T-helper 1 cell treated with Interleukin-12 subunit alpha and Interleukin-12 subunit beta and Interleukin-4 antibody, amounts not matched to agents 30 μg/mL and 1 μg/mL, for 36 hours (primary cell): ENCODE results near the gene CXXC1.
"Not testable (repeated sequence)": the region's sequence is repeated elsewhere in the genome, so short reads cannot be mapped to it uniquely, and the experiment has no call there.

ENCODE experiments used
- H3K27ac Mint-ChIP-seq: one replicate; pipeline ENCODE4 v1.8.0; 2021; ENCODE audit warnings: mild to moderate bottlenecking, mixed read lengths
- H3K27me3 Mint-ChIP-seq: one replicate; pipeline ENCODE4 v1.8.0; 2021; ENCODE audit warnings: low read depth, mixed read lengths
- H3K36me3 Mint-ChIP-seq: one replicate; pipeline ENCODE4 v1.8.0; 2021; ENCODE audit warnings: low read depth, mixed read lengths
- H3K4me1 Mint-ChIP-seq: one replicate; pipeline ENCODE4 v1.8.0; 2021; ENCODE audit warnings: low read depth, mixed read lengths
- H3K4me3 Mint-ChIP-seq: one replicate; pipeline ENCODE4 v1.8.0; 2021; ENCODE audit warnings: mild to moderate bottlenecking, moderate library complexity, mixed read lengths
- H3K9me3 Mint-ChIP-seq: one replicate; pipeline ENCODE4 v1.8.0; 2021; ENCODE audit warnings: mixed read lengths

Gene CXXC1

DNA sequence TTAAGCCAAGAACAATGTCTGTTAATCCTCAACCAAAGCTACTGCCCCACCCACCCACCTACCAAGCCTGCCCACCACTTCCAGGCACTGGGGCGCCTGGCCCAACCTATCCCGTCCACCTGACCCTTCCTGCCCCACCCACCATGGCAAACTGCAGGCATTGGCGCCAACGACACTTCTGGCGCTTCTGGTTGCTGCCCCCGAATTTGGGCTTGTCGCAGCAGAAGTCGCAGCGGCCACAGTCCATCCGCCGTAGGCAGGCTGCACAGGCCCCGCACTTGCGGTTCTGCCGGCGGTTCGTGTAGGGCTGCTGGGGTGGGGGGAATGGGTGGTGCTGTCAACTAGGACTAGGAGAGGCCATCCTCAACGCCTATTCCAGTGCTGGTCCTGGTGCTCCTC, 13.4 kb downstream of the CXXC1 start:
- Mint-ChIP-seq H3K36me3 (peaks cover 66% of the 10 kb centered on the region), H3K27me3 (no peaks in the 10 kb centered on the region), H3K4me1 (peaks cover 4% of the 10 kb centered on the region), H3K27ac (no peak overlapping the region), H3K4me3 (no peak overlapping the region), H3K9me3 (no peaks in the 10 kb centered on the region)

- H3K4me3 Mint-ChIP-seq = no peak overlapping the region
- no peaks in the 10 kb centered on the region for H3K9me3 Mint-ChIP-seq
- peaks cover 66% of the 10 kb centered on the region for H3K36me3 Mint-ChIP-seq
- H3K4me1 Mint-ChIP-seq = peaks cover 2% of the 10 kb centered on the region
- H3K27me3 Mint-ChIP-seq = no peaks in the 10 kb centered on the region
- no peak overlapping the region for H3K27ac Mint-ChIP-seq
Observed at GRCh38 chr18:50273203-50274043, 14.1 kb downstream of the CXXC1 start.

DNA sequence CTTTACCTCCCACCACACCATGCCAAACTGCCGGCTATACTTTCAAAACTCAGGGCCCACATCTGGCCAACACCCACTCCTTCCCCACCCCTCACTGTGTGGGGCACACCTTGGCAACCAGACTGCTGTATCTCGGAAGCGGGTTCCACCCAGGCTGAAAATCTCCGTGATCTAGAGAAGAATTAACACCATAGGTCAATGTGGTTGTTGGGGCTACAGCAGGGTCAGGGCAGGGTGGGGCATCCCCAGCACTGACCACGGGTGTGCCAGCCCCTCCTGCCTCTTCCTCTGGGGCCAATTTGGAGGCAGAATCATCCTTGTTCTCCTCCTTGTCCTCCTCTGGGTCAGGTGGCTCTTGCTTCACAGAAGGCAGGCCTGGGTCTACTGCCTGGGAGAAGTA, 14.9 kb downstream of the CXXC1 start:
- peaks cover 4% of the 10 kb centered on the region for H3K4me1 Mint-ChIP-seq
- H3K9me3 Mint-ChIP-seq = no peaks in the 10 kb centered on the region
- H3K4me3 Mint-ChIP-seq = no peak overlapping the region
- H3K27ac Mint-ChIP-seq = no peak overlapping the region
- no peaks in the 10 kb centered on the region for H3K27me3 Mint-ChIP-seq
- H3K36me3 Mint-ChIP-seq = peaks cover 64% of the 10 kb centered on the region

- Mint-ChIP-seq H3K9me3 (no peaks in the 10 kb centered on the region), H3K4me3 (peak overlapping the region; percentile 70), H3K27ac (no peak overlapping the region), H3K4me1 (peaks cover 13% of the 10 kb centered on the region), H3K27me3 (no peaks in the 10 kb centered on the region), H3K36me3 (peaks cover 31% of the 10 kb centered on the region)
Observed at GRCh38 chr18:50268022-50268747, 19.3 kb downstream of the CXXC1 start.

DNA sequence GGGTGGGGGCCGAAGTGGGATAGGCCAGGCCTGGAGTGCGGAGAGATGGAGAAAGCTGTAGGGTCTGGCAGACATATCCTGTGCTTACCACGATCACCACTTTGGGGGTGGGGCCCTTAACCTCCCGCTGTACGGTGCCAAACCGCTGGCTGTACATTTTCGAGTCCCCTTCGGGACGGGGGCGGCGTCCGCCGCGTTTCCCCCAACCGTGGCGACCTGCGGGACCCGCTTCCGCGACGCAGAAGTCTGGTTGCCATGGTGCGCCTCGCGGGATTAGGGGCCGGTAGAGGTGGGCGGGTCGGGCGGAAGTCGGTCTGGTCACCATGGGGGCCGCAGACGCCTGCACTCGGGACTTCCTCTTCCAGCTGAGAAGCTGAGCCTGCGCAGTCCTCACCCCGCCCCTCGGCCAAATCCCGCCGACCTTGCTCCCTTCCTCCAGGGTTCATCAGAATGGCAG, 21.2 kb downstream of the CXXC1 start, which contains the start of gene CFAP53:
TSS of gene CFAP53 (minus strand) at position 248 of the 457 bp plus-strand sequence. CDS start at position 157, 91 bp downstream.
- Mint-ChIP-seq H3K4me1 (peaks cover 13% of the 10 kb centered on the region), H3K27me3 (peaks cover 3% of the 10 kb centered on the region), H3K36me3 (peaks cover 17% of the 10 kb centered on the region), H3K9me3 (no peaks in the 10 kb centered on the region), H3K4me3 (peak within 1 kb of the TSS; percentile 86), H3K27ac (peak within 1 kb of the TSS; percentile 49)

DNA sequence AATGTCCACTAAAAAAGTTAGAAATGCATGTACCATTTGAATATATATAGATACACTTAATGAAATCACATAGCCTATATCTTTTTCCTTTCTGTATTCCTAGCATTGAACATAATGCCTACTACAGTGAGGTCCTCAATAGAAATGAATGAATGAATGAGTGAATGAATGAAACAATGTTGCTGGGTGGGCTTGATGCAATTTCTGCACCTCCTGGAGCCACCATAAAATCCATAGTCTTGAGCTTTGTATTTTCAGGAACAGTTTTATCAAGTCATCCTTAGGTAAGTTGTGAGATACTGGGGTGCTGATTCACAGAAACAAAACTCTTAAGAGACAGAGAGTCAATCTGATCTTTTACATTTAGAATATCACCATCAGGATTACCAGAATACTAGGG, 24.5 kb downstream of the CXXC1 start:
- peaks cover 11% of the 10 kb centered on the region for H3K4me1 Mint-ChIP-seq
- H3K27me3 Mint-ChIP-seq = peaks cover 14% of the 10 kb centered on the region
- no peak overlapping the region for H3K4me3 Mint-ChIP-seq
- H3K9me3 Mint-ChIP-seq = peaks cover 4% of the 10 kb centered on the region
- H3K36me3 Mint-ChIP-seq = no peaks in the 10 kb centered on the region
- no peak overlapping the region for H3K27ac Mint-ChIP-seq

- no peak overlapping the region for H3K4me3 Mint-ChIP-seq
- H3K9me3 Mint-ChIP-seq = no peaks in the 10 kb centered on the region
- H3K27me3 Mint-ChIP-seq = no peaks in the 10 kb centered on the region
- H3K27ac Mint-ChIP-seq = no peak overlapping the region
- H3K4me1 Mint-ChIP-seq = no peaks in the 10 kb centered on the region
- H3K36me3 Mint-ChIP-seq = no peaks in the 10 kb centered on the region
Observed at GRCh38 chr18:50250935-50251334, 36.6 kb downstream of the CXXC1 start.

DNA sequence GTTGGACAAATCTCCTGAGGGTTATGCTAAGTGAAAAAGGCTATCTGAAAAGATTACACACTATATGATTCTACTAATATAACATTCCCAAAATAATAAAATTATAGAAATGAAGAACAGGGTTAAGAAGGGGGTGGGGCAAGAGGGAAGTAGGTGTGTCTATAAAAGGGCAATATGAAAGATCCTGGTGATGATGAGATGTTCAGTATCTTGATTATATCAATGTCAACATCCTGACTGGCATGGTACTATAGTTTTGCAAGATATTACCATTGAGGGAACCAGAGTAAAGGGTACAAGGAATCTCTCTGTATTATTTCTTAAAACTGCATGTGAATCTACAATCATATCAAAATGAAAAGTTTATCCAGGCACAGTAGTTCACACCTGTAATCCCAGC, 37.9 kb downstream of the CXXC1 start:
- H3K4me3 Mint-ChIP-seq = no peak overlapping the region
- H3K9me3 Mint-ChIP-seq = no peaks in the 10 kb centered on the region
- no peak overlapping the region for H3K27ac Mint-ChIP-seq
- H3K4me1 Mint-ChIP-seq = no peaks in the 10 kb centered on the region
- H3K27me3 Mint-ChIP-seq = no peaks in the 10 kb centered on the region
- H3K36me3 Mint-ChIP-seq = no peaks in the 10 kb centered on the region

DNA sequence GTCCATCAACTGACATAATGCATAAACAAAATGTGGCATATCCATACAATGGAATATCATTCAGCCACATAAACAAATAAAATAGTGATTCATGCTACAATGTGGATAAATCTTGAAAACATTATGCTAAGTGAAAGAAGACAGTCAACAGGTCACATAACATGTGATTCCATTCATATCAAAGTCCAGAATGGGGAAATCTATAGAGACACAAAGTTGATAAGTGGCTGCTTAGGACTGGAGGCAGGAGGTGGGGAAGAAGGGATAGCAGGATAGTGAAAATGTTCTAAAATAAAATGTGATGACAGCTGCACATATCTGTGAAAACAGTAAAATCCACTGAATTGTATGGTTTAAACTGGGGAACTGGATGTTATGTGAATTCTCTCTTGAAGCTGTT, 39.9 kb downstream of the CXXC1 start:
- H3K27ac Mint-ChIP-seq = no peak overlapping the region
- H3K27me3 Mint-ChIP-seq = no peaks in the 10 kb centered on the region
- no peaks in the 10 kb centered on the region for H3K36me3 Mint-ChIP-seq
- no peaks in the 10 kb centered on the region for H3K9me3 Mint-ChIP-seq
- H3K4me3 Mint-ChIP-seq = no peak overlapping the region
- H3K4me1 Mint-ChIP-seq = no peaks in the 10 kb centered on the region

- H3K4me1 Mint-ChIP-seq, H3K27ac Mint-ChIP-seq, H3K36me3 Mint-ChIP-seq, H3K4me3 Mint-ChIP-seq, H3K27me3 Mint-ChIP-seq: not testable (repeated sequence)
- peaks cover 17% of the 10 kb centered on the region for H3K9me3 Mint-ChIP-seq
Observed at GRCh38 chr18:50241768-50242167, 45.7 kb downstream of the CXXC1 start.

- peak overlapping the region; percentile 12 for H3K27ac Mint-ChIP-seq
- H3K36me3 Mint-ChIP-seq = peaks cover 4% of the 10 kb centered on the region
- H3K4me1 Mint-ChIP-seq = peaks cover 8% of the 10 kb centered on the region
- H3K9me3 Mint-ChIP-seq = peaks cover 17% of the 10 kb centered on the region
- no peaks in the 10 kb centered on the region for H3K27me3 Mint-ChIP-seq
- no peak overlapping the region for H3K4me3 Mint-ChIP-seq
Observed at GRCh38 chr18:50240080-50240563, 47.4 kb downstream of the CXXC1 start.

DNA sequence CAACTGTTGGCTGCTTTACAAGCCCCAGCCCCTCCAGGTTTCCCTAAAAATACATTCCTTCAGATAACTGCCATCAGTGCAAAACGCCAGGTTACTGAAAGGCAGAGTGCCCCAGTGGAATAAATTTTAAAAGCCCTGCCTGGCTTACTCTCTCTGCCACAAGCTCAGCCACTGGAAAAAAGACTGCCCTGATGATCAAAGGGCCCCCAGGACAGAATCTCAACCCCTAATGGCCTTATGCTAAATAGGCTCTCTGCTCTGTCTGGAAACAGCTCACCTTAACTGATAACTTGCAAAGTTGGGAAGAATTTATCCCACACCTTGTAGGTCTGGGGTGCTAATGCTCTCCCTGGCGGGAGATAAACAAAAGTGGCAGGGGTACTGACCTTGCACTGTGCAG, 55.1 kb downstream of the CXXC1 start:
- peaks cover 2% of the 10 kb centered on the region for H3K4me1 Mint-ChIP-seq
- H3K27me3 Mint-ChIP-seq = no peaks in the 10 kb centered on the region
- no peaks in the 10 kb centered on the region for H3K36me3 Mint-ChIP-seq
- no peaks in the 10 kb centered on the region for H3K9me3 Mint-ChIP-seq
- H3K4me3 Mint-ChIP-seq = no peak overlapping the region
- no peak overlapping the region for H3K27ac Mint-ChIP-seq
